ENCODE measurements around the gene EXOSC9. TPM values are rescaled to one million over a fixed set of nuclear protein-coding genes. Genes with fewer than 3 reads are reported as not detected.
A peak's percentile ranks its signal among the peaks of the same experiment; 100 is the strongest.

Gene EXOSC9
- total and polyA plus RNA-seq, 10 of the 15 experiments (the other 5 are each of a cell fraction or from before 2014, with no cell fraction given): 49.0 to 131 (median 85.4) TPM

DNA sequence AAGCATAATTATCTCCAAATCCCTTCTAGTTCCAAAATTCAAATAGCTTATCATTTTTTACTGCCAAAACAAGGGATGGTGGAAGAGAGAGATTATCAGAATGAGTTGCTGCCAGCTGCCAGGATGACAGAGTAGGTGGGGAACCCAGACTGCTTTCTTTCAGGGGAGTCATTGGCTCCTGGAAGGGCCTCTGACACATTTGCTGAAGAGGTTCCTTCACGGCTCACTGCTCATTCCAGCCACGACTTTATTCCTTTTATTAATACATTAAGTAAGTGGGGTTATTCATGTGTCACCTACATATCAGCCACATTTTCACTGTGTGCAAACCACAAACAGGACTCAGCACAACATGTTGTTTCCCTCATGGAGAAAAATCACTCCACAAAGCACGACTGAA is 23.5 kb upstream of the EXOSC9 start:
- ATAC-seq: peak; percentile 75
- no TSS peak for BruUV-seq (replicated peaks)
- no peak for FAIRE-seq
- H4K20me1 ChIP-seq (ENCODE audit: control insufficient read depth, insufficient read depth): no peaks in the 10 kb centered on the region; the same call in 1 of the 2 replicates
- CTCF ChIA-PET: interaction anchor here (0.5 to 1.9 kb wide), 7 partner anchors 8 to 203 kb away, joined by 3 to 7 read pairs (median 6); no protein-coding TSS in a partner anchor
- peak overlapping the region; percentile 65; the same call in 1 of the 2 replicates for H3K4me2 ChIP-seq (ENCODE audit: control insufficient read depth, insufficient read depth)
- H3K27me3 ChIP-seq (replicated peaks in 1 of 2; ENCODE audit: control insufficient read depth in 2 of 2, insufficient read depth in 2 of 2, low read length in 1 of 2): no peaks in the 10 kb centered on the region; a peak in 1 of 4 replicates
- no peaks in the 10 kb centered on the region for H3K36me3 ChIP-seq (ENCODE audit: control insufficient read depth in 2 of 2, insufficient read depth in 2 of 2, low read length in 1 of 2)
- no peaks in the 10 kb centered on the region for H3K79me2 ChIP-seq (ENCODE audit: control insufficient read depth, insufficient read depth, low read length)
- SMC1A ChIA-PET (ENCODE audit: uncharacterized antibody, unreplicated experiment): interaction anchor here (0.7 to 3.9 kb wide), 17 partner anchors 8 to 313 kb away, joined by 3 to 36 read pairs (median 5); partner anchors contain the start of genes BBS7, CCNA2, EXOSC9 and SMIM43
- POLR2A ChIA-PET: interaction anchor here (0.9 to 3.6 kb wide), 6 partner anchors 13 to 91 kb away, joined by 3 to 19 read pairs (median 6); partner anchors contain the start of gene EXOSC9
- no peaks in the 10 kb centered on the region for H3K9me3 ChIP-seq (replicated peaks; ENCODE audit: control insufficient read depth, insufficient read depth, low read length)
- WGBS (ENCODE audit: insufficient coverage, insufficient replicate concordance, low lambda C conversion rate, missing lambda C conversion rate): 33% methylated on average over 3 of the region's 3 CpGs
- in situ Hi-C loops (cut with MboI) (no loop called here), intact Hi-C loops (cut with micrococcal nuclease; ENCODE audit: unreplicated experiment) (no loop called here)
- H3K27ac ChIP-seq (ENCODE audit: control insufficient read depth, insufficient read depth): no peak overlapping the region
- no peak overlapping the region for H3K4me3 ChIP-seq
- H3K9ac ChIP-seq (ENCODE audit: control insufficient read depth, insufficient read depth, low read length): no peak overlapping the region
- peaks cover 12% of the 10 kb centered on the region for H3K4me1 ChIP-seq (ENCODE audit: control insufficient read depth, insufficient read depth, low read length)
- peak overlapping the region; percentile 37; the same call in 1 of the 2 replicates for H2AFZ ChIP-seq (ENCODE audit: control insufficient read depth, low read depth, low read length)
- RAD21 ChIA-PET (ENCODE audit: unreplicated experiment): interaction anchor here (1.0 to 4.0 kb wide), 8 partner anchors 11 to 66 kb away, joined by 3 to 28 read pairs (median 4); partner anchors contain the start of gene EXOSC9
- DNase-seq (ENCODE audit: low read depth, low spot score): no peak
- TF ChIP-seq FOS (IDR thresholded peaks at IDR 0.05; ENCODE audit: borderline replicate concordance, extremely low read depth, insufficient read length) (no peak), BHLHE40 (IDR thresholded peaks at IDR 0.05; ENCODE audit: borderline replicate concordance in 1 of 2, low read depth in 2 of 2, low read length in 1 of 2) (peak in 1 of 2 experiments; percentile 34; a peak in 1 of 4 replicates), GATAD2B (conservative IDR thresholded peaks at IDR 0.05; ENCODE audit: low read depth) (peak; percentile 45; the same call in 1 of the 2 replicates), IKZF2 (IDR thresholded peaks at IDR 0.05) (peak; percentile 58 to 76; a peak in 2 of 4 replicates), TCF3 (IDR thresholded peaks at IDR 0.05; ENCODE audit: borderline replicate concordance, insufficient read depth, low read depth, low read length) (0 out of 2 replicates have a peak, but pooled peaks have one; percentile 21), MTA2 (IDR thresholded peaks at IDR 0.05; ENCODE audit: low read depth) (peak; percentile 36; the same call in 1 of the 2 replicates), ZNF24 (IDR thresholded peaks at IDR 0.05) (no peak), NBN (IDR thresholded peaks at IDR 0.05) (no peak), MXI1 (IDR thresholded peaks at IDR 0.05; ENCODE audit: low read depth, low read length) (no peak), TCF12 (IDR thresholded peaks at IDR 0.05; ENCODE audit: low read depth, low read length) (0 out of 2 replicates have a peak, but pooled peaks have one; percentile 15), JUNB (IDR thresholded peaks at IDR 0.05) (peak; percentile 56), IKZF1 (conservative IDR thresholded peaks at IDR 0.05) (peak; percentile 76), ZBED1 (IDR thresholded peaks at IDR 0.05; ENCODE audit: borderline replicate concordance) (no peak), EED (IDR thresholded peaks at IDR 0.05; ENCODE audit: low read depth) (peak; percentile 35; the same call in 1 of the 2 replicates), RUNX3 (IDR thresholded peaks at IDR 0.05; ENCODE audit: low read length) (peak; percentile 83), BMI1 (IDR thresholded peaks at IDR 0.05; ENCODE audit: borderline replicate concordance) (peak; percentile 38; the same call in 1 of the 2 replicates), NR2C2 (IDR thresholded peaks at IDR 0.05; ENCODE audit: borderline replicate concordance, control insufficient read depth, insufficient read length, low read depth) (no peak)
- TF ChIP-seq, protein P1, sequence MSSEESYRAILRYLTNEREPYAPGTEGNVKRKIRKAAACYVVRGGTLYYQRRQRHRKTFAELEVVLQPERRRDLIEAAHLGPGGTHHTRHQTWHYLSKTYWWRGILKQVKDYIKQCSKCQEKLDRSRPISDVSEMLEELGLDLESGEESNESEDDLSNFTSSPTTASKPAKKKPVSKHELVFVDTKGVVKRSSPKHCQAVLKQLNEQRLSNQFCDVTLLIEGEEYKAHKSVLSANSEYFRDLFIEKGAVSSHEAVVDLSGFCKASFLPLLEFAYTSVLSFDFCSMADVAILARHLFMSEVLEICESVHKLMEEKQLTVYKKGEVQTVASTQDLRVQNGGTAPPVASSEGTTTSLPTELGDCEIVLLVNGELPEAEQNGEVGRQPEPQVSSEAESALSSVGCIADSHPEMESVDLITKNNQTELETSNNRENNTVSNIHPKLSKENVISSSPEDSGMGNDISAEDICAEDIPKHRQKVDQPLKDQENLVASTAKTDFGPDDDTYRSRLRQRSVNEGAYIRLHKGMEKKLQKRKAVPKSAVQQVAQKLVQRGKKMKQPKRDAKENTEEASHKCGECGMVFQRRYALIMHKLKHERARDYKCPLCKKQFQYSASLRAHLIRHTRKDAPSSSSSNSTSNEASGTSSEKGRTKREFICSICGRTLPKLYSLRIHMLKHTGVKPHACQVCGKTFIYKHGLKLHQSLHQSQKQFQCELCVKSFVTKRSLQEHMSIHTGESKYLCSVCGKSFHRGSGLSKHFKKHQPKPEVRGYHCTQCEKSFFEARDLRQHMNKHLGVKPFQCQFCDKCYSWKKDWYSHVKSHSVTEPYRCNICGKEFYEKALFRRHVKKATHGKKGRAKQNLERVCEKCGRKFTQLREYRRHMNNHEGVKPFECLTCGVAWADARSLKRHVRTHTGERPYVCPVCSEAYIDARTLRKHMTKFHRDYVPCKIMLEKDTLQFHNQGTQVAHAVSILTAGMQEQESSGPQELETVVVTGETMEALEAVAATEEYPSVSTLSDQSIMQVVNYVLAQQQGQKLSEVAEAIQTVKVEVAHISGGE (CRISPR knock-in tag; IDR thresholded peaks at IDR 0.05): no peak

All from GM12878 (cell line).